Regular cardiac myocyte (primary cell): ENCODE measurements around the gene TTC33. TPM values are rescaled to one million over a fixed set of nuclear protein-coding genes. Genes with fewer than 3 reads are reported as not detected.

Experiments used
- total RNA-seq: library from RNA; depleted of rRNA; stranded (reverse); fragments of >200 nt; gene quantifications from 2 replicates; pipeline ENCODE4 v1.2.3, GENCODE V29; 2014

TTC33 gene
- total RNA-seq, result 14.2 and 16.9 TPM in 2 replicates

GRCh38 chr5:40755407-40756365, at the start of gene TTC33:
TTC33 (minus strand) TSS chr5:40755961; CDS start chr5:40747018, 8,943 bp downstream.

GRCh38 chr5:40798012-40798800, 42.4 kb upstream of the TTC33 start, which contains the start of gene PRKAA1:
PRKAA1 (minus strand) TSS chr5:40798374; CDS start chr5:40798189, 185 bp downstream.

GRCh38 chr5:40679913-40680681, 75.7 kb downstream of the TTC33 start, which contains the start of gene PTGER4:
PTGER4 (plus strand) TSS chr5:40679915; CDS start chr5:40680994, 1,079 bp downstream.

Other genes with a start within 250 kb of the TTC33 start
- 9.6 and 11.0 TPM in 2 replicates for gene PTGER4, start 76.0 kb downstream of the TTC33 start, total RNA-seq
- 98.2 and 133 TPM in 2 replicates for gene PRKAA1, start 42.4 kb upstream of the TTC33 start, total RNA-seq
- gene RPL37, start 79.3 kb upstream of the TTC33 start, total RNA-seq, result 424 and 537 TPM in 2 replicates
- 19.6 and 23.7 TPM in 2 replicates for gene CARD6, start 85.4 kb upstream of the TTC33 start, total RNA-seq
- gene C7, start 153.5 kb upstream of the TTC33 start, total RNA-seq, result 0.96 and 24.8 TPM in 2 replicates